A204.1 (cell line): ENCODE results near the gene CHGA.

Experiments used
- FAIRE-seq: peaks from 2 replicates; lab custom pipeline; 2012; peaks lifted over from hg19 to GRCh38; lab: Jason Lieb, UNC

The CHGA gene

DNA sequence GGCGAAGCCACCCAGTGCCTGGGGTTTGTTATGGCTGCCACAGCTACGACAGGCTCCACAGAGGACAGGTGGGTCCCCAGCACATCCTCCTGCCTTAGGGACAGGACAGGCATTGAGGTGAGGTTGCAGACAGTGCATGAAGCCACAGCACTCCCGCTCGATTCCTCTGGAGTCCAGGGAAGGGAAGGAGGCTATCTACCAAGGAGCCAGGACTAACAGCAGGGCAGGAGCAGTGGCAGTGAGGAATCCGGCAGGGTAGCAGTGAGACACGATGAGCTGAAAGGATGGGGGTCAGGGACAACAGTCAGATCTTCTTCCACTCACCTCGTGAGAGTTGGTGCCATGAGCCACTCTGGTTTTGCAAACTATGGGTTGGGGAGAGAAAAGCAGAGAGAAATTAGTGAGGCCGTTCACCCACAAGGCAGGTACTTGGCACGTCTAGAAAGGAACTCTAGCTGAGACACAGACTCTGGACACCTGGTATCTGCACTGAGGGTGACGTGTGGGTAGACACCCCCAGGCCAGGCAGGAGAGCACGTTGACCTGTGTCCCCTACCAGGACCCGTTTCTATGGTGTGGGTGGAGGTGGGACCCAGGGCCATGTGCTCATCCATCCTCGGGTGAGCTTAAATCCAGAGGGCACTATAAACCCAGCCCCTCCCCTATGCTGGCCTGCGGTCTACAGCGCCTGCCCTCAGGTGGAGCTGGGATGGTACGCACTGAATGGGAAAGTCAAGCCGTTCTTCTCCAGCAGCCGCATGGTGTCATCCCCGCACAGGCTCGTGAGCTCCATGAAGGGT is 39.3 kb downstream of the CHGA start:
- FAIRE-seq = no peak

DNA sequence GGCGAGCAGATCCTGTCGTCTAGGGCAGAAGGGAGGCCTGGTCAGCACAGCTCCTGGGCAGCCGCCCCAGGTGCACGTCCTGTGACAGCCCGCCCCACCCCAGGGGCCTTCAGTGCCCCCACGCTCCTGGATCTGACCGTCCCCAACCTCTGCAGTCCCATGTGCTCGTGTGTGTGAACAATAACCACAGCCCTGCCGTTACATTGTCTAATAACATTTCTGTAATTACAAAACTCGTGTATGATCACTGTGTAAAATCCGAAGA is 39.8 kb downstream of the CHGA start:
- FAIRE-seq = no peak

DNA sequence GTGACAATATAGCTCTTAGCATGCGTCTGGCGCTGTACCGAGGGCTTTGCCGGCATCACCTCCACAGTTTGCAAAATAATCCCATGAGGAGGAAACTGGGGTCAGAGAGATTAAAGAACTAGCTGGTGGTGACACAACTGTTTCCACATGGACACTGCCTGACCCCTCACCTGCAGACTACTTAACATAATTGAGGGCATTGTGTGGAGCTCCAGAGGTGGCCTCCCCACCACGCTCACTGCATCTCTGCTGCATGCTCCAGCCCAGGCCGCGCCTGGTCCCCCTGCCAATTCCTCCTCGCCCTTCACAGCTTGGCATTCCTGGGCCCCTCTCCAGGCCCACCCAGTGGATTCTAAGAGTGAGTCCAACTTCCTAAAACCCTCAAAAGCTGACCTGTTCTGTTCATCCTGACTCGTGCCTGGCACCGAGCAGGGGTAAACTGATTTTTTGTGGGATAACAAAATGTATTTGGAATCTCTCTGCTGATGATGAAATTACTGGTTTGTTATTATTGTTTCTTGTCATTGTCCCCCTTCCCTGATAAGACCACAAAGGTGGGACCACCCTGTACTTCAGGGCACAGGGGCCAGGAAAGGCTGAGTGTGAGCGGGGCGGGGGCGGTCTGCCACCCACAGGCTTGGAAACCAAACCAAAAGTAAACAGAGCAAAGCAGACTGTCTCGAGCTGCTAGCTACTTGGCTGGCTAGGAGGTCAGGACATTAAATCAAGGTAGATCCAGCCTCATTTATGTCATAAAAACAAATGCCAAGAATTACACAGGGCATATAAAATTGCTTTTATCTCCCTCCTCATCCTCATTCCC is 40.6 kb downstream of the CHGA start:
- FAIRE-seq = no peak

DNA sequence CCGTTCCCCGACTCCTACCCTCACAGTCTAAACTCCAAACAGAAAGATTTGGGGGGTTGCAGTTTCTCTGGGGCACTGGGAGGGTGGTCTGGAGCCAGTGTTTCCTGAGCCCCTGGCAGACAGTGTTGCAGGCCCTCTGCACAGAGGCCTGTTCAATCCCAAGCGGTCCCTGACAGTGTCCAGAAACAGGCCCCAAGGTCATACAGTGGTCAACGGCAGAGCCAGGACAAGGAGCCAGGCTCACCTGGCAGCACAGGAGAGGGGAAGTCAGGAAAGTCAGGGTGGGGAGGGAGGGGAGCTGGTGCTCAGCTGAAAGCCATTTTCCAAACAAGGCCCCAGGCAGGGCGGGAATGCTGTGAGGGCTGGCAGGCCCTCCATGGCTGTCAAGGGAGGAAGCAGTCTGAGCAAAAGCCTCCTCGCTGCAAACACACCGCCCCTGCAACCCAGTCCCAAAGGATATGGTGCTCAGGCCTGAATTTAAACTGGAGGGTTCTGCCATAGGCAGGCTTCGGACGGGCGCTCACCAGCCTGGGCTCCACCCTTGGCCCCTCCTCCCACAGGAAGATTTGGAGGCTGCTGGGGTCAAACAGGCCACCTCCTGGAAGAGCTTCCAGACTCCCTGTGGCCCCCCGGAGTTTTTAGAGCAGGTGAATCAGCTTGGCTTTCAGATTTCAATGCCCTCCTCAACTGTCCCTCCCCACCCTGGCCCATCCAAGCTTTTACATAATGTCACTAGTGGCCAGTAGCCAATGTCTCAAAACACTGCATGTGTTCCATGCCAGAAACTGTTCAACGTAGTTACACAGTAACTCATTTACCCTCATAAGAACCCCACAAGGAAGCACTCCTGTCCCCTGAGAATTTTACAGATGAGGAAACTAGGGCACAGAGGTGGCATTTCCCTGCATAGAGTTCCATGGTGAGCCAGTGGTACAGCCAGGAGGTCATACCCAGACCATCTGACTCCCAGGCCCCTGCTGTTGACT is 41.5 kb downstream of the CHGA start:
- no peak for FAIRE-seq

DNA sequence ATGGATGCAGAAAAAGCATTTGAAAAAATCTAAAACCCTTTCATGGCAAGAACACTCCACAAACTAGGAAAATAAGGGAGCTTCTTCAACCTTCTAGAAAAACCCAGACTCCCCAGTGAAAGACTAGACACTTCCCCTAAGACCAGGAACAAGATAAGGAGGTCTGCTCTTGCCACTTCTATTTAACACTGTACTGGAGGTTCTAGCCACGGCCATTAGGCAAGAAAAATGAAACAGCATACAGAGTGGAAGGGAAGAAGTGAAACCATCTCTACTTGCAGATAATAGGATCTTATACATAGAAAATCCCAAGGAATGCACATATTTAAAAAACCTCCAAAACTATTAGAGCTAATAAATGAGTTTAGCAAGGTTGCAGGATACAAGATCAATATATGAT is 42.3 kb downstream of the CHGA start:
- no peak for FAIRE-seq

DNA sequence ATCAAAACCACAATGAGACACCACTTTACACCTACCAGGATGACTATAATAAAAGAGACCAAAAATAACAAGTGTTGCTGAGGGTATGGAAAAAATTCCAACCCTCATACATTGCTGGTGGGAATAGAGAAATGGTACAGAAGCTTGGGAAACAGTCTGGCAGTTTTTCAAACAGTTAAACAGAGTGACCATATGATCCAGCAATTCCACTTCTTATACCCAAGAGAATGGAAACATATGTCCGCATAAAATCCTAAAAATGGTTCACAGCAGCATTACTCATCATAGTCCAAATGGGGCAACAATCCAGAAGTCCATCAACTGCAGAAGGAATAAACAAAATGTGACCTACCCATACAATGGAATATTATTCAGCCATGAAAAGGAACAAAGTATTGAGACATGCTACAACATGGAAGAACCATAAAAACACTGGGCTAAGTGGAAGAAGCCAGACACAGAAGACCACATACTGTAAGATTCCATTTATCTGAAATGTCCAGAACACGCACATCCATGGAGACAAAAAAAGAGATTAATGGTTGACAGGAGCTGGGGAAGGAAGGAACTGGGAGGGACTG is 44.5 kb downstream of the CHGA start:
- FAIRE-seq = no peak

DNA sequence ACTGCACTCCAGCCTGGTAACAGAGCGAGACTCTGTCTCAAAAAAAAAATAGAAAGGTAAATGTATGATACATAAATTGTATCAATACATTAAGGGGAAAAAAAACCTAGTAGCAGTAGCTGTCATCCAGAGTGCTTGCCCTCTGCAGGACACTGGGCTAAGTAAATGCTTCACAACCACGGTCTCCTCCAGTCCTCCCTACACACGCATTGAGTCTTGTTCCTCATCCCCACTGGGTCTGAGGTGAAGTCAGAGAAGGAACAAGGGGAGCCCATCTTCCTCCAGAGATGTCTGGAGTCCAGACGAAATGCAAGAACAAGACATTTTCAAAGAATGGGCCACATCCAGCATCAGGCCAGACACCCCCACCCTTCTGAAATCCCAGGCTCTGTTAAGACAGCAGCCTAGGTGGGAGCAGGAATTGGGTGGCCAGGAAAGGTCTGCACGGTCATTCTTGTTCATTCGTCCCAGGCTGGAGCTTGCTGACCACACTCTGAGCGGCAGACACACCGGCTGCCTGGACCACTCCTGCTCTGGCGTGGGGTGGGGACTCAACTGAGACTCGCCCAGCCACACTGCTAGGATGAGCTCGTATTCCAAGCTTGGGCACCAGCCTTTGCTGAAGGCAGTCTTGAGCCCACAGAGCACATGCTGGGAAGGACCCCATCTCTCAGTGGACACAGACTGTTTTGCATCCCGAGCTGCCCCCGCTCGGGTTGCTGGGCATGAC is 45.5 kb downstream of the CHGA start:
- no peak for FAIRE-seq

DNA sequence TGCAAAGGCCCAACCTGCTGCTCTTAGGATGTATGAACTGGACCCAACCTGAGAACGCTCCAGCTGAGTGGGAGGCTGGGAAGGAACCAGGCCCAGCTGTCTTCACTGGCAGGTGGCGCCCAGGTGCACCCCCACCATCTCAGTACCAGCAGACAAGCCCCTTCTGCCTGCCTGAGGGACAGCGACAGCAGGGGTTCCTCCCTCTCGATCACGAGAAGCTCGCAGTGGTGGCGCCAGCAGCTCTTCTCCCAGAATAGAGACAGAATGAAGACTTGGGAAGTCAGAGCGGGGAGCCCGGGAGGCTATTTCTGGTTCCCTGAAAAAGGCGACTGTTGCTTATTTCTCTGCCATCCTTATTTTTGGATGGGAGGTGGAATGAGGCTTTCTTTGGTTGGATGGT is 46.5 kb downstream of the CHGA start:
- no peak for FAIRE-seq

DNA sequence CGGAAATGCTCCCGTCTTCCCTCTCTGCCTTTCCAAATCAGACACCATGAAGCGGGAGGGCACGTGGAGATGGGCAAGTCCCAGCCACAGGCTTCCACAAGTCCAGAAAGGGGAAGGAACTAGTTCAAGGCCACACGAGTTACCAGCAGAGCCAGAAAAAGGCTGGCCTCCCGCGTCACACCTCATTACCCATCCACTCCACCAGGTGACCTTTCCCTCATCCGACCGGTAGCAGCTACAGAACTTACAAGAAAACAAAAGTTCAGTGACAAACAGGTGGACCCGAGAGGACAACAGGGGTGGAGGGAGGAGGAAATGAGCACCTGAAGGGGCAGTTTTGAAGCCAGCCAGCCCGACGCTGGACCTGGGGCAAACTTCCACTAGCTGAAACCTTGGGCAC is 46.9 kb downstream of the CHGA start:
- no peak for FAIRE-seq

DNA sequence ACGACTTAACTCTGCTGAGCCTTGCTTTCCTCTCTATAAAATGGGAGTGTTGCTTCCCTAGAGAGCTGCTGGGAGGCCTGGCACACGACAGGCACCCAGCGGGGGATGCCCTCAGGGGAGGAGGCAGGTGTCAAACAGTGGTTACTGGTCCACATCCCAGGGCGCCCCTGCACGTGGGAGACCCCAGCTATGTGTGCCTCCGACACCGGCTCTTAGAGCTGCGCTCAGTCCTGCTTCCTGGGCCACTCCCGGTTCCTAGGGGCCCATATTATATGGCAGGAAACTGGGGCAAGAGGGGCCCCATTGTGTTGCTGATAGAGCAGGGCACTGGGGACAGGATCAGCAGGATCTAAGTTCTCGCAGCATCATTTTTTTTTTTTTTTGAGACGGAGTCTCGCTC is 47.3 kb downstream of the CHGA start:
- FAIRE-seq = no peak

DNA sequence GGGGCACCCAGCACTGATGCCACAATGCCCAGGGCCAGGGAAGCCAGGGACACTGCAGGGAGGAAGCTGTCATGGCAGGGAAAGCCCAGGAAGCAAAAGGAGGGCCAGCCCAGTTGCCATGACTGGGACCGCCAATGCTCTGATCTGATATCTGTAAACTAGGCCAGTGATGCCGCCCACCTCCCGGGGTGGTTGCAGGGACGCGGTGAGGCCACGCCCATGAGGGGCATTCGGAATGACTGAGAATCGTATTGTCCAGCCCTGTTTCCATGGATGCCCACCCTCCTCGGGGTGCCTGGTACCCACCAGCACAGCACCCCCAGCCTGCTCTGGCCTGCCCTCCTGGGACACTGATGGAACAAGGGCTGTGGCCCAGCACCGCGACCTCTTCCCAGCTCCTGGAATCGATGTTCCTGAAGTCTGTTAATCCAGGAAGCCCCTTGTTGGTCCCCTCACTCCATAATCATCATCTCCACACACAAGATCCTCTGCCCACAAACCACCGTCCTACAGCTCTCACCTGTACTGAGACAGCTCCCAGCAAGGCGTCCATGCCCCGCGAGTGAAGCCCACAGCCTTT is 48.7 kb downstream of the CHGA start:
- no peak for FAIRE-seq

DNA sequence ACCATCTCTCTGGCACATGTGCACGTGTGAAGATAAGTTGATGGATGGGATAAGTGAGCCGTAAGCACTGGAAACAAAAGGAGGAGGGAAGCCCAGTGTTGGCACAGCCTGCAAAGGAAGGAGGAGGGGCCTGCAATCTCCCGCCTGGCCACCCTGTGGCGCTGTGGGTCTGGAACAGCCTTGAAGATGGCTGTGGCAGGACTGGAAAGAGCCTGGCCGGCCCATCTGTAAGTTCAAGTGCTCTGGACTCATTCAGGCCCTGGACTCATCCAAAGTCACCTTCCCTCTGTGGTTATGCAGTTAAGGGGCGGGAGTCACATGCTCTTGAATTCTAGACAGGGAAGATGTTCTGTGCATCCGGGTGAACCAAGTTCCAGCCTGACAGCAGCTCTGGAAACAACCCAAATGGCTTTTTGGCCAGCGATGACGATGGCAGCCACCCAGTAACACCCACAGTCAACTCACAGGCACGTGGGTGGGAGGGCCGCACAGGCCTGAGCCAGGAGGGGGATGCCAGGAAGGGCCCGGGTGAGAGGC is 50.4 kb downstream of the CHGA start:
- no peak for FAIRE-seq

DNA sequence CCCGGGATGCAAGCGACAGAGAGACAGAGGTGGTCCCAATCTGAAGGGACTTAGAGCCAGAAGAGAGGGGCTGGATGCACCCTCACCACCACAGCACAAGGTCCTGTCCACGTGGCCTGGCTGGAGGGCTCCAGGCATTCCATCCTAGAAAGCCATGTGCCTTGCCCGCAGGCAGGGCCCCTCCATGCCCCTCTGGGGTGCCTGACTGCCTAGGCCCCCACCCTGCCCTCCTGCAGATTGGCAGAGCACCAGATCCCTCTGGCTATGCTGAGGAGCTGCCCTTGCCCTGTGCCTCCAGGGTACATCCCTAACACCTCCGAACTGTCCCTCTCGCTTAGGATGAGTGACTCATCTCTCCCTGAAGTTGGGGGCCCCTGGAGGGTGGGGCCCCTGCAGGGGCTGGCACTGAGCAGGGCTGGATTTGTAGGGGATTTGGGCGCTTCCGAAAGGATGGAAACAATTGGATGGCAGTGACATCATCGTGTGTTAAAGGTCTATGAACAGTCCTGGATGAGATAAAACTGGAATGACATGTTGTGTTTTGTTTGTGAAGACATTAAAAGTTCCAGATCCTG is 50.9 kb downstream of the CHGA start:
- FAIRE-seq = no peak

DNA sequence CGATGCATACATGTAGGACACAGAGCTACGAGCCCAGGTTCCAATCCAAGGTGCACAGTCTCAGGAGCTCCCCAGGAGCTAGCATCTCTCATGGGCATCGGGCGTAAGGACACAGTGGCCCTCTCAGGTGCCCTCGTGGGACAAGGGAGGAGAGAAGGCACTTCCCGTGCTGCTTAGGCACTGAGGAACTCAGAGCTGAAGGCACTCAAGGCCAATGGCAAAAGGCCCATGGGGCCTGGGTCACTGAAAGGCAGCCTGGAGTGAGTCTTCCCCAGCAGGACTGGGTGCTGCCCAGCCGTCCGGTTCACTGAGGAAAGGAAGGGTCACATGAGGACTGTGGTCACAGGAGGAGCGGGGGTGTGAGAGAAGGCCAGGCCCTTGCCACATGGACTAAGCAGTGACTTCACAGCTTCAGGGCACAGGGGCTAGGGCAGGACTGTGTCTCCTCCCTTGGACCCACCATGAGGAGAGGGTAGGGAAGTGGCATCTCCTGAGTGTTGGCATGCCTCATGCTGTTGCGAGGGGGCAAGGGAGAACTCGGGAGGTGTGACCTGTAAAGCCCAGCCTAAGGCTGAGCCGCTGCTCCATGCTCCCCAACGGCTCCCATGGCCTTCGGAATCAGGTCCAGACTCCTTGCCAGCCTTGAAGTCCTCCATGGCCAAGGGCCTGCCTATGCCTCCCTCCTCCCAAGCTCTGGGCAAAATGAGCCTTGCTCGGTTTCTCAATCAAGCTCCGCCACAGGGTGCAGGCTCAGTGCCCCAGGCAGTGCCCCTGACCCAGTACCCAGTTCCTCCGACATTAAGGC is 51.8 kb downstream of the CHGA start:
- no peak for FAIRE-seq

DNA sequence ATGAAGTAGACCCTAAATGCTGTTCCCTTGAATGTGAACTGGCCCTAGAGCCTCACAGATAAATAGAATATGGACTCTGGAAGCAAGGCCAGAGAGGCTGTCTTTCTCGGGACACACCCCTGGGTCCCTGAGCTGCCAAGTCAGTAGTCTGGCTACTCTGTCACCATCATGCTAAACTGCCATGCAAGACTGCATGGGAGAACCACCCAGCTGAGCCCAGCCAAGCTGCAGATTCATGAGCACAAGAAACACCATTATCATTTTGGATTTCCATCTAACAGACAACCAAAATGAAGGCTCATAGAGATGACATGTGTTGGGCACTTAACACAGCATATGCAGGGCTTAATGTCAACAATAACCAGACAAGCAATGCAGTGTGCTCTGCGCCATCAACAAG is 53.3 kb downstream of the CHGA start:
- no peak for FAIRE-seq

DNA sequence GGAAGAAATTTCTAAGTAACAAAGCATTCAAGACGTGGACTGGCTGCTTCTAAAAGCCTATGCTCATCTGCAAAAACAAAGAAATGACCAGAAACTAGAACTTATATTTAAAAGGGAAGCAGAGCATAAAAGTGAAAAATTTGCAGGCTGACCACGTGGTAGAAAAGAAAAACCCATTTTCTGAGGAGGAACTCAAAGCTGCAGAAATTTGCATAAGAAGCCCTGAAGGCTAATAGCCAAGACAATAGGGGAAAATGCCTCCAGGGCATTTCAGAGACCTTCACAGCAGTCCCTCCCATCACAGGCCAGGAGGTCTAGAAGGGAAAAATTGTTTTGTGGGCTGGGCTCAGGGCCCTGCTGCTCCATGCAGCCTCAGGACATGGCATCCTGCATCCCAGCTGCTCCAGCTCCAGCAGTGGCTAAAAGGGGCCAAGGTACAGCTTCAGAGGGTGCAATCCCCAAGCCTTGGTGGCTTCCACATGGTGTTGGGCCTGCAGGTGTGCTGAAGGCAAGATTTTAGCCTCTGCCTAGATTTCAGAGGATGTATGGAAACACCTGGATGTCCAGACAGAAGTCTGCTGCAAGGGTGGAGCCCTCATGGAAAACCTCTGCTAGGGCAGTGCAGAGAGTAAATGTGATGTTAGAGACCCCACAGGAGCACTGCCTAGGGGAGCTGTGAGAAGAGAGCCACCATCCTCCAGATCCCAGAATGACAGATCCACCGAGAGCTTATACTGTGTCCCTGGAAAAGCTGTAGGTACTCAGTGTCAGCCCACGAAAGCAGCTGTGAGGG is 55.5 kb downstream of the CHGA start:
- FAIRE-seq = no peak

DNA sequence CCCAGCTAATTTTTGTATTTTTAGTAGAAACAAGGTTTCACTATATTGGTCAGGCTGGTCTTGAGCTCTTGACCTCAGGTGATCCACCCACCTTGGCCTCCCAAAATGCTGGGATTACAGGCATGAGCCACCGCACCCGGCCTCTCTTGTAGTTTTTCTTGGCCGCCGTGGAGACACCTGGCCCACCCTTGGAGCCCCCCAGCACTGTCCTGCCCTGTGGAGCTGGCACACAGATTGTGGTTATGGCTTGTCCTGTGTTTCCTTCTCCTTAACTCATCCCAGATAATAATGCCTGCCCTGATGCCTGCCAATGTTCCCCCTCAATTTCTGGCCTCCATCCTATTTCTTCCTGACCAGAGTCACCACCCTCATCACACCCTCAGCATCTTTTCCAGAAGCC is 57.9 kb downstream of the CHGA start:
- no peak for FAIRE-seq

DNA sequence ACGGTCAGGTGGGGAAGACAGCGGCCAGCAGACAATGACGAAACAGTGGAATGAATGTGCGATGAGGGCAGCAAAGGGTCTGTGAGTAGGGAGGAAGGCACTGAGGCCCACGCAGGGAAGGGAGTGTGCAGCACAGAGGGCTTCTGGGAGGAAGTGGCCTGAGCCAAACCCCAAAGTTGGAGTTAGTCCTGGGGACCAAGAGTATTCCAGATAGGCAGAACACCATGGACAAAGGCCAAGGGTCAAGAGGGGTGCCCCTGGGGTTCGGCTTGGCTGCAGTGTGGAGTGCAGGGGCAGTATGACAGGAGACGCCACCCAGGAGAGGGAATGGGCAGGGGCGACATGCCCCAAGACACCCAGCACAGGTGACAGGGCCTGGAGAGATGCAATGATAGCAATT is 58.8 kb downstream of the CHGA start:
- FAIRE-seq = no peak

DNA sequence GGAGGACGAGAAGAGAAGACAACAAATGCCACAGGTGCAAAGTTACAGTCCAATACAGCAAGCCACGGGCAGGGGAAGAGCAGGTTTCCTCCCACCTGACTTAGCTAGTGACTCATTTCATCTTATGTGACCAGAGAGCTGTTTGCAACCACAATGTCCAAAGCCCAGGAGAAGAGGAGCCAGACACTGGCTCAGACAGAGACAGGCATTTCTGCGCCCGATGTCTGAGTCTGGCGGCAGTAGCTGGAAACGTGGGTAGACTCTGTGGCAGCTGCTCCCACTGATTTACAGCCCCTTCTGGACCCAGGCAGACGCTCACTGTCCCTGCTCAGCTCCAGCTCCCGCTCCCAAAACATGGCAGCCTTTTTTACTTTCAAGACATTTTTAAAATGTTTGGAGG is 60.0 kb downstream of the CHGA start:
- no peak for FAIRE-seq
